ENCODE measurements around the gene MLLT3.

Gene MLLT3

GRCh38 chr9:20300430-20301115 lies 321.7 kb downstream of the MLLT3 start:
- DNase-seq: no peak
- Histone ChIP-seq H3K9me3 (no peaks in the 10 kb centered on the region), H3K4me1 (no peaks in the 10 kb centered on the region), H3K4me3 (ENCODE audit: low read depth, low read length) (no peak overlapping the region), H3K27me3 (no peaks in the 10 kb centered on the region; the same call in none of the 2 replicates), H3K36me3 (no peaks in the 10 kb centered on the region)
- TF ChIP-seq CTCF (IDR thresholded peaks at IDR 0.05; ENCODE audit: low read depth, low read length): no peak

- Histone ChIP-seq H3K27me3 (no peaks in the 10 kb centered on the region), H3K4me1 (no peaks in the 10 kb centered on the region), H3K4me3 (ENCODE audit: low read depth, low read length) (no peak overlapping the region), H3K9me3 (no peaks in the 10 kb centered on the region), H3K36me3 (no peaks in the 10 kb centered on the region)
- TF ChIP-seq CTCF (IDR thresholded peaks at IDR 0.05; ENCODE audit: low read depth, low read length): no peak
- no peak for DNase-seq
Measured at GRCh38 chr9:20297646-20298084, 324.6 kb downstream of the MLLT3 start.

GRCh38 chr9:20295555-20295954 lies 326.7 kb downstream of the MLLT3 start:
- Histone ChIP-seq H3K9me3 (no peaks in the 10 kb centered on the region), H3K27me3 (no peaks in the 10 kb centered on the region), H3K4me1 (no peaks in the 10 kb centered on the region), H3K4me3 (ENCODE audit: low read depth, low read length) (no peak overlapping the region), H3K36me3 (no peaks in the 10 kb centered on the region)
- TF ChIP-seq CTCF (IDR thresholded peaks at IDR 0.05; ENCODE audit: low read depth, low read length): no peak
- DNase-seq: no peak

GRCh38 chr9:20294046-20294750 lies 328.1 kb downstream of the MLLT3 start:
- Histone ChIP-seq H3K36me3 (no peaks in the 10 kb centered on the region), H3K4me1 (no peaks in the 10 kb centered on the region), H3K4me3 (ENCODE audit: low read depth, low read length) (no peak overlapping the region), H3K9me3 (no peaks in the 10 kb centered on the region), H3K27me3 (no peaks in the 10 kb centered on the region)
- TF ChIP-seq CTCF (IDR thresholded peaks at IDR 0.05; ENCODE audit: low read depth, low read length): no peak
- DNase-seq: no peak

GRCh38 chr9:20292002-20292401 lies 330.3 kb downstream of the MLLT3 start:
- Histone ChIP-seq H3K4me1 (no peaks in the 10 kb centered on the region), H3K9me3 (no peaks in the 10 kb centered on the region), H3K4me3 (ENCODE audit: low read depth, low read length) (no peak overlapping the region), H3K27me3 (no peaks in the 10 kb centered on the region), H3K36me3 (no peaks in the 10 kb centered on the region)
- peak; percentile 60 for DNase-seq
- TF ChIP-seq CTCF (IDR thresholded peaks at IDR 0.05; ENCODE audit: low read depth, low read length): peak; percentile 53

All from BE2C (cell line).